Measurements from ENCODE around the gene MAN1A1. TPM values are rescaled to one million over a fixed set of nuclear protein-coding genes. Genes with fewer than 3 reads are reported as not detected.

Gene MAN1A1
- total RNA-seq, 1 donor from 2014 or later = 45.0 TPM

DNA sequence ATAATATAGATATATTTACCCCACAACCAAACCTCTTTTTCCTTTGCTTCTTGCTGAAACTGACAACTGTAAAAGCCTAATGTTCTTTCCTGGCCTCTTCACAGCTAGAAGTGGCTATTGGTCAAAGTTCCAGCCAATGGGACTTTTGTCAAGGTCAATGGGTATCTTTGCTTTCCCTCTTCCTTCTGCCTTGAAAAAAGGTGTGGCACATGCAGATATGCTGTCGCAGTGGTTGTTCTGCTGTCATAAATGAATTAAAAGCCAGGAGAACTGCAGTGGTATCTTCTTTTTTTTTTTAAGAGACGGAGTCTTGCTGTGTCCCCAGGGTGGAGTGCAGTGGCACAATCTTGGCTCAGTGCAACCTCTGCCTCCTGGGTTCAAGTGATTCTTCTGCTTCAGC lies 29.9 kb downstream of the MAN1A1 start:
- intact Hi-C loops (cut with micrococcal nuclease) = loop anchor here (10.0 kb wide), 2 partner anchors 425 to 605 kb away; partner anchors contain the start of gene ASF1A
- no peak overlapping the region for H3K4me3 Mint-ChIP-seq (ENCODE audit: low read depth)

GRCh38 chr6:119318730-119319129 lies 30.8 kb downstream of the MAN1A1 start:
- peaks cover 36% of the 10 kb centered on the region for H3K36me3 Mint-ChIP-seq (ENCODE audit: low read depth)
- intact Hi-C loops (cut with micrococcal nuclease) = loop anchor here (10.0 kb wide), 2 partner anchors 424 to 604 kb away; partner anchors contain the start of gene ASF1A
- H3K4me3 Mint-ChIP-seq (ENCODE audit: low read depth) = no peak overlapping the region
- H3K27ac Mint-ChIP-seq = no peak overlapping the region
- H3K4me1 Mint-ChIP-seq (ENCODE audit: low read depth) = peaks cover 73% of the 10 kb centered on the region
- H3K27me3 Mint-ChIP-seq (ENCODE audit: low read depth) = no peaks in the 10 kb centered on the region
- DNase-seq (ENCODE audit: low spot score) = no peak
- H3K9me3 Mint-ChIP-seq = no peaks in the 10 kb centered on the region

More for the DNA sequence above, 29.9 kb downstream of the MAN1A1 start:
- Mint-ChIP-seq H3K27ac (no peak overlapping the region), H3K9me3 (no peaks in the 10 kb centered on the region), H3K4me1 (ENCODE audit: low read depth) (peaks cover 69% of the 10 kb centered on the region), H3K36me3 (ENCODE audit: low read depth) (peaks cover 34% of the 10 kb centered on the region), H3K27me3 (ENCODE audit: low read depth) (no peaks in the 10 kb centered on the region)
- no peak for DNase-seq (ENCODE audit: low spot score)

GRCh38 chr6:119318176-119318575 lies 31.4 kb downstream of the MAN1A1 start:
- DNase-seq (ENCODE audit: low spot score) = no peak
- Mint-ChIP-seq H3K4me1 (ENCODE audit: low read depth) (peaks cover 73% of the 10 kb centered on the region), H3K9me3 (no peaks in the 10 kb centered on the region), H3K4me3 (ENCODE audit: low read depth) (no peak overlapping the region), H3K36me3 (ENCODE audit: low read depth) (peaks cover 33% of the 10 kb centered on the region), H3K27ac (no peak overlapping the region), H3K27me3 (ENCODE audit: low read depth) (no peaks in the 10 kb centered on the region)
- intact Hi-C loops (cut with micrococcal nuclease) = loop anchor here (10.0 kb wide), 2 partner anchors 423 to 603 kb away; partner anchors contain the start of gene ASF1A

GRCh38 chr6:119317007-119317406 lies 32.6 kb downstream of the MAN1A1 start:
- peaks cover 73% of the 10 kb centered on the region for H3K4me1 Mint-ChIP-seq (ENCODE audit: low read depth)
- DNase-seq (ENCODE audit: low spot score) = no peak
- H3K27me3 Mint-ChIP-seq (ENCODE audit: low read depth) = no peaks in the 10 kb centered on the region
- H3K9me3 Mint-ChIP-seq = no peaks in the 10 kb centered on the region
- H3K4me3 Mint-ChIP-seq (ENCODE audit: low read depth) = no peak overlapping the region
- peak overlapping the region; percentile 28 for H3K27ac Mint-ChIP-seq
- intact Hi-C loops (cut with micrococcal nuclease) = loop anchor here (10.0 kb wide), 2 partner anchors 422 to 602 kb away; partner anchors contain the start of gene ASF1A
- H3K36me3 Mint-ChIP-seq (ENCODE audit: low read depth) = peaks cover 38% of the 10 kb centered on the region

DNA sequence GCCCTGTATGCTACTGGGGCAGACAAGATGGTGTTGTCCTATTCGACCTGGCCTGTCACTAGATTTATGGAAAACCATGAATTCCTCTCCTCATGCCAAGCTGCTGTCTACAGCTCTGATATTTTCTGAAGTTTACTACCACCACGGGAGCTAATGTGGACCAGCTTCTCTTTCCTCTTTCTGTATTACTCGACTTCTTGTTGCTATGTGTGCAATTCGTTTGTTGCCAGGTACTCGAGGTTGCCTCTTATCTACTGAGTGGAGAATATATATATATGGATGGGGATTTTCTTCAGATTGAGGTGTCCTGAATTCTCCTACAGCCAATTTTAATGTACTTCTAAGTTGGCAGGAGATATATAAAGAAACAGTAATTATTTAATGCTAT lies 34.7 kb downstream of the MAN1A1 start:
- Mint-ChIP-seq H3K36me3 (ENCODE audit: low read depth) (peaks cover 41% of the 10 kb centered on the region), H3K27me3 (ENCODE audit: low read depth) (no peaks in the 10 kb centered on the region), H3K4me3 (ENCODE audit: low read depth) (peak overlapping the region; percentile 66), H3K9me3 (no peaks in the 10 kb centered on the region), H3K4me1 (ENCODE audit: low read depth) (peaks cover 77% of the 10 kb centered on the region), H3K27ac (peak overlapping the region; percentile 99)
- intact Hi-C loops (cut with micrococcal nuclease) = loop anchor here (1.0 to 10.0 kb wide), 8 partner anchors 20 to 600 kb away; partner anchors contain the start of gene ASF1A
- DNase-seq (ENCODE audit: low spot score) = no peak

- DNase-seq (ENCODE audit: low spot score) = peak; percentile 39
- Mint-ChIP-seq H3K36me3 (ENCODE audit: low read depth) (peaks cover 41% of the 10 kb centered on the region), H3K4me1 (ENCODE audit: low read depth) (peaks cover 80% of the 10 kb centered on the region), H3K27me3 (ENCODE audit: low read depth) (no peaks in the 10 kb centered on the region), H3K9me3 (no peaks in the 10 kb centered on the region), H3K27ac (peak overlapping the region; percentile 99), H3K4me3 (ENCODE audit: low read depth) (peak overlapping the region; percentile 66)
- intact Hi-C loops (cut with micrococcal nuclease) = loop anchor here (1.0 to 10.0 kb wide), 8 partner anchors 19 to 599 kb away; partner anchors contain the start of gene ASF1A
These were observed 35.4 kb downstream of the MAN1A1 start for GRCh38 chr6:119313937-119314884.

GRCh38 chr6:119312875-119313338 lies 36.7 kb downstream of the MAN1A1 start:
- peak overlapping the region; percentile 99 for H3K27ac Mint-ChIP-seq
- no peaks in the 10 kb centered on the region for H3K27me3 Mint-ChIP-seq (ENCODE audit: low read depth)
- peak overlapping the region; percentile 53 for H3K4me3 Mint-ChIP-seq (ENCODE audit: low read depth)
- H3K36me3 Mint-ChIP-seq (ENCODE audit: low read depth) = peaks cover 37% of the 10 kb centered on the region
- H3K9me3 Mint-ChIP-seq = no peaks in the 10 kb centered on the region
- peaks cover 77% of the 10 kb centered on the region for H3K4me1 Mint-ChIP-seq (ENCODE audit: low read depth)
- peak; percentile 38 for DNase-seq (ENCODE audit: low spot score)
- intact Hi-C loops (cut with micrococcal nuclease) = loop anchor here (1.0 to 10.0 kb wide), 5 partner anchors 30 to 598 kb away; partner anchors contain the start of gene ASF1A

GRCh38 chr6:119312441-119312840 lies 37.1 kb downstream of the MAN1A1 start:
- Mint-ChIP-seq H3K27me3 (ENCODE audit: low read depth) (no peaks in the 10 kb centered on the region), H3K4me3 (ENCODE audit: low read depth) (peak overlapping the region; percentile 53), H3K9me3 (no peaks in the 10 kb centered on the region), H3K36me3 (ENCODE audit: low read depth) (peaks cover 40% of the 10 kb centered on the region), H3K4me1 (ENCODE audit: low read depth) (peaks cover 80% of the 10 kb centered on the region), H3K27ac (peak overlapping the region; percentile 99)
- intact Hi-C loops (cut with micrococcal nuclease) = loop anchor here (2.0 to 10.0 kb wide), 4 partner anchors 150 to 598 kb away; partner anchors contain the start of gene ASF1A
- no peak for DNase-seq (ENCODE audit: low spot score)

DNA sequence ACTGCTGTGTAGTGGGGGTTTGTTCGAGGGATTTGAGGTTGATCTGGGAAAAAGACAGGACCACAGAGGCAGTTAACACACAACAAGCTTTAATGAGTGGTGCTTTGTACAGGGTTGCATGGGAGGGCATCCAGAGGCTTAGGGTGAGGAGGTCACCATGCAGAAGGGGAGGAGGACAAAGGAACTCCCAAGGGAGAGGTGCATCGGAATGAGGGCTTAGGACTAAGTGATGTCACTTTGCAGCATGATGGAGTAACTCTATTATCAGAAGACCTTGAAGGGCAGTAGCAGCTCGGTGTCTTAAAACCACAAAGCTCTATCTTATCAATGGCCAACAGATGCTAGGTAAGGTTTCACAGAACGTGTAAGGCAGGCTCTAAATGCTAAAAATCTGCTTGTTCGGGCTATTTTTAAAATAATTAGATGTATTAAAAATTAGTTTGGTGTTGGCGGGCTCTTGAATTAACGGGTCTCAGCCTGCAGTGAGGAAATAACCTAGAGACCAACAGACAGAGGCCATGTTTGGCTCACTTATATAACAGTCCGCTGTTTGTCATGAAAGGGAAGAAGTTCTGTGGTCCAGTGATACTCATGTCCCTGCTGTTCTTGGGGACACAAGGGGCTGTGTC lies 37.9 kb downstream of the MAN1A1 start:
- H3K4me1 Mint-ChIP-seq (ENCODE audit: low read depth) = peaks cover 73% of the 10 kb centered on the region

DNA sequence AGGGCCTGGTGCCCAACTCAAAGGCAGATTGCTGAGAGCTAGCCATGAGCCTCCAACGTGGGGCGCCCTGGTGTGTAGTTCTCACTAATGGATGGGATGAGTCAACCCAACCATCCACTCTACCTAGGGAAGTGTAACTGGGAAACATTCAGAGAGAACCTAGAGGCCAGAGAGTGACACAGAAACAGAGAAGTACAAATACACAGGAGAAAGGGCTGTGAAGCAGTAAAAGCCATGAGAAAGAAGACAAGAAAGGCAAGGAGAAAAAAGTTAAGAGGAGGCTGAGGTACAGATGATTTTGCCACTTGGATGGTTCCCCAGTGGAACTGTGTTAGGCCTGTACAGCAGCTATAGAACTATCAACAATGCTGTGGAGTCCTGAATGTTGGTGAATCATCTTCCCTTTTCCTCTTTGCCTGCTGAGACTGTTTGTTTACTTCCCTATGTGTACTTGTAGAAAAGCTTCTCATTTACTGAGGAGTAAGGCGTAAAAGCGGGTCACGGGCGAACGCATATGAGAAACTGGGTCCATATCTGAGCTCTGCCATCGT lies 39.0 kb downstream of the MAN1A1 start:
- no peak for DNase-seq (ENCODE audit: low spot score)
- intact Hi-C loops (cut with micrococcal nuclease) = loop anchor here (5.0 to 10.0 kb wide), 3 partner anchors 152 to 596 kb away; partner anchors contain the start of gene ASF1A
- H3K27ac Mint-ChIP-seq = peak overlapping the region; percentile 31
- peaks cover 46% of the 10 kb centered on the region for H3K36me3 Mint-ChIP-seq (ENCODE audit: low read depth)
- H3K4me1 Mint-ChIP-seq (ENCODE audit: low read depth) = peaks cover 70% of the 10 kb centered on the region
- no peaks in the 10 kb centered on the region for H3K27me3 Mint-ChIP-seq (ENCODE audit: low read depth)
- H3K9me3 Mint-ChIP-seq = no peaks in the 10 kb centered on the region
- no peak overlapping the region for H3K4me3 Mint-ChIP-seq (ENCODE audit: low read depth)

More for the DNA sequence above, 37.9 kb downstream of the MAN1A1 start:
- Mint-ChIP-seq H3K4me3 (ENCODE audit: low read depth) (no peak overlapping the region), H3K36me3 (ENCODE audit: low read depth) (peaks cover 36% of the 10 kb centered on the region), H3K9me3 (no peaks in the 10 kb centered on the region), H3K27ac (peak overlapping the region; percentile 25), H3K27me3 (ENCODE audit: low read depth) (no peaks in the 10 kb centered on the region)
- no peak for DNase-seq (ENCODE audit: low spot score)
- intact Hi-C loops (cut with micrococcal nuclease) = loop anchor here (2.0 to 10.0 kb wide), 4 partner anchors 151 to 597 kb away; partner anchors contain the start of gene ASF1A

DNA sequence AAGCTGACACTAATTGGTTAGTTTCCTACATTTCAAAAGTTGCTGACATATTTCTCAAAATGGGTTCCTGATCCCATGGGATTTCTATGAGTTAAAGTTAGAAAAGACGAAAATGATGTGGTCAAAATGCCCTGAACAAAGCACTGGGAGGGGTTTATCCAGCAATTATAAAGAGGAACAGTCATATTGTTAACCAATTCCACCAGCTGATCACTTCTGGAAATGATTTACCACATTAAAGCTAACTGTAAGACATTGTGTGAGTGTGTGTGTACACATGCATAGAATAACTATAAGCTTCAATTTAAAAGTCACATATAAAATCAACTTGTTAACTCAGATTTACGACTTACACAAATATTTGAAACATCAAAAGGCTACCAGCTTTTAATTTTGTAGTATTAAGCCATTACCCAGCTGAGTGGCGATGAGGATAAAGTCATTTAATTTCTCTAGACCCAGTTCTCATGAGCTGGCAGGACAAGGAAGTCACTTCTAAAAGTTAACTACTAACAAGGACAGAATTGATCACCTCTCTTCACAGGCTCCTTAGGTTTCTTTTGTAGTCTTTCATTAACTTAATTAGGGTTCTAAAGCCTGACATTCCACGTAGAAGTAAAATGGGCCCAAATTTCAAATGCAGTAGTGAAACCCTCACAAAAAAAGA lies 40.4 kb downstream of the MAN1A1 start:
- H3K4me3 Mint-ChIP-seq (ENCODE audit: low read depth) = no peak overlapping the region
- no peaks in the 10 kb centered on the region for H3K9me3 Mint-ChIP-seq
- H3K27me3 Mint-ChIP-seq (ENCODE audit: low read depth) = no peaks in the 10 kb centered on the region
- no peak overlapping the region for H3K27ac Mint-ChIP-seq
- intact Hi-C loops (cut with micrococcal nuclease) = no loop called here
- H3K4me1 Mint-ChIP-seq (ENCODE audit: low read depth) = peaks cover 62% of the 10 kb centered on the region
- H3K36me3 Mint-ChIP-seq (ENCODE audit: low read depth) = peaks cover 53% of the 10 kb centered on the region
- no peak for DNase-seq (ENCODE audit: low spot score)

All from activated T-helper 2 cell treated with anti-CD3 and anti-CD28 coated beads, Interferon-gamma antibody, Interleukin-2, Interleukin-4, amounts not matched to agents 10 μg/mL and 5 μg/mL and 100 μg/mL, durations not matched to agents 14 hours and 24 hours and 36 hours (primary cell).